WTC11 (cell line): ENCODE results near the gene TRIM17. TPM values are rescaled to one million over a fixed set of nuclear protein-coding genes. Genes with fewer than 3 reads are reported as not detected.

Source experiments
- ATAC-seq: fragments of 200-7000 bp; cut with Tn5 transposase; 2 replicates; pipeline ENCODE4 v1.10.0; 2021; ENCODE audit warnings: mild to moderate bottlenecking, moderate library complexity
- CTCF ChIA-PET: fragments of 300-600 bp; sonication (Branson Sonifier 250); formaldehyde crosslinking; loops from one replicate; lab custom pipeline; 2021; ENCODE audit warnings: antibody characterized with exemption; lab: Charles Lee
- POLR2A ChIA-PET: fragments of 350-600 bp; sonication (Branson Sonifier 250); formaldehyde crosslinking; loops from one replicate; lab custom pipeline; 2021; ENCODE audit warnings: antibody characterized with exemption; lab: Charles Lee
- DNase-seq: peaks from one replicate; pipeline ENCODE4 v3.0.0; 2021; ENCODE audit warnings: low spot score
- H3K27ac Mint-ChIP-seq: 2 replicates; pipeline ENCODE4 v1.8.0; 2021; ENCODE audit warnings: mixed read lengths
- H3K27me3 Mint-ChIP-seq: 2 replicates; pipeline ENCODE4 v1.8.0; 2021; ENCODE audit warnings: low read depth, mild to moderate bottlenecking, moderate library complexity, mixed read lengths
- H3K36me3 Mint-ChIP-seq: 2 replicates; pipeline ENCODE4 v1.8.0; 2021; ENCODE audit warnings: mixed read lengths
- H3K4me1 Mint-ChIP-seq: 2 replicates; pipeline ENCODE4 v1.8.0; 2022; ENCODE audit warnings: mixed read lengths
- H3K4me3 Mint-ChIP-seq: 2 replicates; pipeline ENCODE4 v1.8.0; 2021; ENCODE audit warnings: mild to moderate bottlenecking, moderate library complexity, mixed read lengths
- H3K9me3 Mint-ChIP-seq: 2 replicates; pipeline ENCODE4 v1.8.0; 2021; ENCODE audit warnings: mixed read lengths
- ESRRA ChIP-seq: sonication (generic); formaldehyde crosslinking; IDR thresholded peaks from 2 replicates; pipeline ENCODE4 v1.8.1; 2022; ENCODE audit warnings: mild to moderate bottlenecking, missing genetic modification reagents, borderline replicate concordance
- FOXP1 ChIP-seq: sonication (generic); formaldehyde crosslinking; IDR thresholded peaks from 2 replicates; pipeline ENCODE4 v1.8.0; 2022; ENCODE audit warnings: missing genetic modification reagents, mild to moderate bottlenecking, moderate library complexity, borderline replicate concordance
- GRHL2 ChIP-seq: fragments of 250-450 bp; sonication (Bioruptor Pico); IDR thresholded peaks from 2 replicates; pipeline ENCODE4 v1.8.0; 2022; ENCODE audit warnings: mild to moderate bottlenecking, moderate library complexity; ENCODE audit not compliant: insufficient replicate concordance, severe bottlenecking
- NFE2L1 ChIP-seq: sonication (generic); formaldehyde crosslinking; IDR thresholded peaks from 2 replicates; pipeline ENCODE4 v1.8.1; 2023; ENCODE audit warnings: missing genetic modification reagents
- NR1H2 ChIP-seq: sonication (generic); formaldehyde crosslinking; IDR thresholded peaks from 2 replicates; pipeline ENCODE4 v1.9.0; 2021; ENCODE audit warnings: mild to moderate bottlenecking, moderate library complexity, missing genetic modification reagents
- NR2C2 ChIP-seq: sonication (generic); formaldehyde crosslinking; IDR thresholded peaks from 2 replicates; pipeline ENCODE4 v1.8.0; 2022; ENCODE audit warnings: mild to moderate bottlenecking, missing genetic modification reagents
- NR3C1 ChIP-seq: sonication (generic); formaldehyde crosslinking; conservative IDR thresholded peaks from 2 replicates; pipeline ENCODE4 v1.8.1; 2023; ENCODE audit warnings: low read depth, mild to moderate bottlenecking, missing genetic modification reagents
- PRRX2 ChIP-seq: fragments of 250-450 bp; sonication (Bioruptor Pico); IDR thresholded peaks from 2 replicates; pipeline ENCODE4 v1.8.0; 2021; ENCODE audit warnings: mild to moderate bottlenecking
- SOX15 ChIP-seq: fragments of 250-450 bp; sonication (Bioruptor Pico); IDR thresholded peaks from 2 replicates; pipeline ENCODE4 v1.9.0; 2021; ENCODE audit warnings: mild to moderate bottlenecking
- SP1 ChIP-seq: sonication (generic); formaldehyde crosslinking; conservative IDR thresholded peaks from 2 replicates; pipeline ENCODE4 v1.8.1; 2022; ENCODE audit warnings: missing genetic modification reagents
- ZBTB21 ChIP-seq: sonication (generic); formaldehyde crosslinking; IDR thresholded peaks from 2 replicates; pipeline ENCODE4 v1.8.1; 2023; ENCODE audit warnings: mild to moderate bottlenecking, missing genetic modification reagents, borderline replicate concordance
- ZNF121 ChIP-seq: sonication (generic); formaldehyde crosslinking; IDR thresholded peaks from 2 replicates; pipeline ENCODE4 v1.8.0; 2023; ENCODE audit warnings: missing genetic modification reagents
- ZNF317 ChIP-seq: sonication (generic); formaldehyde crosslinking; IDR thresholded peaks from 2 replicates; pipeline ENCODE4 v1.8.1; 2023; ENCODE audit warnings: low read depth, mild to moderate bottlenecking, moderate library complexity, missing genetic modification reagents, borderline replicate concordance
- total RNA-seq: library from RNA; stranded (reverse); gene quantifications from 3 replicates; pipeline ENCODE4 v1.2.3, GENCODE V29; 2021
- TF ChIP-seq, protein P1 (sequence below): sonication (generic); formaldehyde crosslinking; IDR thresholded peaks from 2 replicates; pipeline ENCODE4 v1.8.1; 2022; ENCODE audit warnings: low read depth, mild to moderate bottlenecking, moderate library complexity, missing genetic modification reagents, borderline replicate concordance
- TF ChIP-seq, protein P2 (sequence below): sonication (generic); formaldehyde crosslinking; conservative IDR thresholded peaks from 2 replicates; pipeline ENCODE4 v1.8.1; 2022; ENCODE audit warnings: mild to moderate bottlenecking, missing genetic modification reagents
- TF ChIP-seq, protein P3 (sequence below): sonication (generic); formaldehyde crosslinking; IDR thresholded peaks from 2 replicates; pipeline ENCODE4 v1.8.1; 2023; ENCODE audit warnings: mild to moderate bottlenecking, moderate library complexity, missing genetic modification reagents
- TF ChIP-seq, protein P4 (sequence below): fragments of 250-450 bp; sonication (Bioruptor Pico); IDR thresholded peaks from 2 replicates; pipeline ENCODE4 v1.9.0; 2021; ENCODE audit warnings: mild to moderate bottlenecking
- TF ChIP-seq, protein P5 (sequence below): sonication (generic); formaldehyde crosslinking; IDR thresholded peaks from 2 replicates; pipeline ENCODE4 v1.8.0; 2023; ENCODE audit warnings: missing genetic modification reagents
- TF ChIP-seq, protein P6 (sequence below): fragments of 250-450 bp; sonication (Bioruptor Pico); conservative IDR thresholded peaks from 2 replicates; pipeline ENCODE4 v1.9.0; 2021; ENCODE audit warnings: mild to moderate bottlenecking
- TF ChIP-seq, protein P7 (sequence below): sonication (generic); formaldehyde crosslinking; IDR thresholded peaks from 2 replicates; pipeline ENCODE4 v1.8.1; 2022; ENCODE audit warnings: missing genetic modification reagents, borderline replicate concordance

Gene TRIM17
- total RNA-seq, 1 experiment from 2014 or later, result 2.6 TPM

DNA sequence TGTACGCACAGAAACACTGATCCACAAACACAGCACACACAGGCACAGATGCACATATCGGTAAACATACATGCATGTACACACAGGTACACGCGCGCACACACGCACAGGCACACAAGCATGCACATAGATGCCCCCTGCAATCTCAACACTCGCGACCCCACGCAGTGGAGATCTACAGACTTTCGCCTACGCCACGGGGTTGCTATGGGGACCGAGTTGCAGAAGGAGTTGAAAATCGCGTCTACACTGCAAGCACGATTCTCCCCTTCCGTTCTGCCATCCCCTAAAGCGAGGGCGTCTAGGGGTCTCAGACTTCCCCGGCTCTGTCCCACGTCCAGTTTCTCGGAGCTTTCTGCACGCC, 826 bp downstream of the TRIM17 start:
- POLR2A ChIA-PET, result interaction anchor here (1.1 kb wide), 1 partner anchor 8 kb away, joined by 4 read pairs; no protein-coding TSS in a partner anchor
- Mint-ChIP-seq H3K36me3 (no peaks in the 10 kb centered on the region), H3K27me3 (peaks cover 72% of the 10 kb centered on the region), H3K9me3 (peaks cover 5% of the 10 kb centered on the region; the same call in 1 of the 2 replicates), H3K4me1 (peaks cover 14% of the 10 kb centered on the region), H3K4me3 (peak overlapping the region; percentile 64), H3K27ac (no peak overlapping the region)
- ATAC-seq (peak; percentile 3; the same call in 1 of the 2 replicates), DNase-seq (no peak)
- TF ChIP-seq NFE2L1 (CRISPR knock-in tag) (0 out of 2 replicates have a peak, but pooled peaks have one; percentile 9), NR3C1 (CRISPR knock-in tag) (no peak)
- TF ChIP-seq, protein P1, sequence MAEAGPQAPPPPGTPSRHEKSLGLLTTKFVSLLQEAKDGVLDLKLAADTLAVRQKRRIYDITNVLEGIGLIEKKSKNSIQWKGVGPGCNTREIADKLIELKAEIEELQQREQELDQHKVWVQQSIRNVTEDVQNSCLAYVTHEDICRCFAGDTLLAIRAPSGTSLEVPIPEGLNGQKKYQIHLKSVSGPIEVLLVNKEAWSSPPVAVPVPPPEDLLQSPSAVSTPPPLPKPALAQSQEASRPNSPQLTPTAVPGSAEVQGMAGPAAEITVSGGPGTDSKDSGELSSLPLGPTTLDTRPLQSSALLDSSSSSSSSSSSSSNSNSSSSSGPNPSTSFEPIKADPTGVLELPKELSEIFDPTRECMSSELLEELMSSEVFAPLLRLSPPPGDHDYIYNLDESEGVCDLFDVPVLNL (CRISPR knock-in tag), result no peak
- CTCF ChIA-PET, result interaction anchor here (1.1 to 1.5 kb wide), 2 partner anchors 10 to 23 kb away, joined by 4 to 12 read pairs; partner anchors contain the start of gene TRIM11

DNA sequence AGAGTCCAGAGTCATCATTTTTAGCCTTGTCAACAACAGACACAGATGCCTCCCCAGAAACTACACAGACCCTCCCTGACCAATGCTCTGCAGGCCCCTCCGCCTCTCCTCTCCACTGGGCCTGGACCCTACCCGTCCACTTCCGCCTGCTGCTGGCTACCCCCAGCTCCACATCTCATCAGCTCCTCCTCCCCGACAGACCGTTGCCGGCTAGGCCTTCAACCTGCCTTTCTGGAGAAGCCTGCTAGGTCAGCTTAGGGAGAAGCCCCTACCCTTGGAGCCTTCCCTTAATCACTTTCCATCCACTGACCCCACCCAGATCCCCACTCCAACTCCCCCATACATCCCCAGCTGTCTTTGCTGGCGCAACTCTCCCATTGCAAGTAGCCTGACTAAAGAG, 1.4 kb downstream of the TRIM17 start:
- CTCF ChIA-PET, result interaction anchor here (0.7 to 1.5 kb wide), 5 partner anchors 9 to 410 kb away, joined by 3 to 12 read pairs (median 3); partner anchors contain the start of gene TRIM11

More for the DNA sequence above, 1.4 kb downstream of the TRIM17 start:
- Mint-ChIP-seq H3K9me3 (peaks cover 3% of the 10 kb centered on the region; the same call in 1 of the 2 replicates), H3K4me1 (peaks cover 14% of the 10 kb centered on the region), H3K36me3 (no peaks in the 10 kb centered on the region), H3K4me3 (peak overlapping the region; percentile 64), H3K27ac (no peak overlapping the region), H3K27me3 (peaks cover 65% of the 10 kb centered on the region)
- TF ChIP-seq, protein P2, sequence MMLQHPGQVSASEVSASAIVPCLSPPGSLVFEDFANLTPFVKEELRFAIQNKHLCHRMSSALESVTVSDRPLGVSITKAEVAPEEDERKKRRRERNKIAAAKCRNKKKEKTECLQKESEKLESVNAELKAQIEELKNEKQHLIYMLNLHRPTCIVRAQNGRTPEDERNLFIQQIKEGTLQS (CRISPR knock-in tag), result no peak
- TF ChIP-seq SOX15 (CRISPR knock-in tag), result no peak
- TF ChIP-seq NR2C2, result no peak
- TF ChIP-seq FOXP1, result no peak
- TF ChIP-seq, protein P3, sequence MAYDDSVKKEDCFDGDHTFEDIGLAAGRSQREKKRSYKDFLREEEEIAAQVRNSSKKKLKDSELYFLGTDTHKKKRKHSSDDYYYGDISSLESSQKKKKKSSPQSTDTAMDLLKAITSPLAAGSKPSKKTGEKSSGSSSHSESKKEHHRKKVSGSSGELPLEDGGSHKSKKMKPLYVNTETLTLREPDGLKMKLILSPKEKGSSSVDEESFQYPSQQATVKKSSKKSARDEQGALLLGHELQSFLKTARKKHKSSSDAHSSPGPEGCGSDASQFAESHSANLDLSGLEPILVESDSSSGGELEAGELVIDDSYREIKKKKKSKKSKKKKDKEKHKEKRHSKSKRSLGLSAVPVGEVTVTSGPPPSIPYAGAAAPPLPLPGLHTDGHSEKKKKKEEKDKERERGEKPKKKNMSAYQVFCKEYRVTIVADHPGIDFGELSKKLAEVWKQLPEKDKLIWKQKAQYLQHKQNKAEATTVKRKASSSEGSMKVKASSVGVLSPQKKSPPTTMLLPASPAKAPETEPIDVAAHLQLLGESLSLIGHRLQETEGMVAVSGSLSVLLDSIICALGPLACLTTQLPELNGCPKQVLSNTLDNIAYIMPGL, result no peak
- TF ChIP-seq GRHL2, result no peak
- TF ChIP-seq SP1, result no peak
- no peak for TF ChIP-seq PRRX2 (CRISPR knock-in tag)
- TF ChIP-seq ZNF121 (CRISPR knock-in tag), result no peak
- TF ChIP-seq, protein P4, sequence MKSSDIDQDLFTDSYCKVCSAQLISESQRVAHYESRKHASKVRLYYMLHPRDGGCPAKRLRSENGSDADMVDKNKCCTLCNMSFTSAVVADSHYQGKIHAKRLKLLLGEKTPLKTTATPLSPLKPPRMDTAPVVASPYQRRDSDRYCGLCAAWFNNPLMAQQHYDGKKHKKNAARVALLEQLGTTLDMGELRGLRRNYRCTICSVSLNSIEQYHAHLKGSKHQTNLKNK (CRISPR knock-in tag), result no peak
- TF ChIP-seq NR1H2 (CRISPR knock-in tag), result no peak
- TF ChIP-seq, protein P5, sequence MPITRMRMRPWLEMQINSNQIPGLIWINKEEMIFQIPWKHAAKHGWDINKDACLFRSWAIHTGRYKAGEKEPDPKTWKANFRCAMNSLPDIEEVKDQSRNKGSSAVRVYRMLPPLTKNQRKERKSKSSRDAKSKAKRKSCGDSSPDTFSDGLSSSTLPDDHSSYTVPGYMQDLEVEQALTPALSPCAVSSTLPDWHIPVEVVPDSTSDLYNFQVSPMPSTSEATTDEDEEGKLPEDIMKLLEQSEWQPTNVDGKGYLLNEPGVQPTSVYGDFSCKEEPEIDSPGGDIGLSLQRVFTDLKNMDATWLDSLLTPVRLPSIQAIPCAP (CRISPR knock-in tag), result no peak
- TF ChIP-seq ESRRA (CRISPR knock-in tag), result no peak
- TF ChIP-seq, protein P1 (CRISPR knock-in tag), result no peak
- TF ChIP-seq, protein P6, sequence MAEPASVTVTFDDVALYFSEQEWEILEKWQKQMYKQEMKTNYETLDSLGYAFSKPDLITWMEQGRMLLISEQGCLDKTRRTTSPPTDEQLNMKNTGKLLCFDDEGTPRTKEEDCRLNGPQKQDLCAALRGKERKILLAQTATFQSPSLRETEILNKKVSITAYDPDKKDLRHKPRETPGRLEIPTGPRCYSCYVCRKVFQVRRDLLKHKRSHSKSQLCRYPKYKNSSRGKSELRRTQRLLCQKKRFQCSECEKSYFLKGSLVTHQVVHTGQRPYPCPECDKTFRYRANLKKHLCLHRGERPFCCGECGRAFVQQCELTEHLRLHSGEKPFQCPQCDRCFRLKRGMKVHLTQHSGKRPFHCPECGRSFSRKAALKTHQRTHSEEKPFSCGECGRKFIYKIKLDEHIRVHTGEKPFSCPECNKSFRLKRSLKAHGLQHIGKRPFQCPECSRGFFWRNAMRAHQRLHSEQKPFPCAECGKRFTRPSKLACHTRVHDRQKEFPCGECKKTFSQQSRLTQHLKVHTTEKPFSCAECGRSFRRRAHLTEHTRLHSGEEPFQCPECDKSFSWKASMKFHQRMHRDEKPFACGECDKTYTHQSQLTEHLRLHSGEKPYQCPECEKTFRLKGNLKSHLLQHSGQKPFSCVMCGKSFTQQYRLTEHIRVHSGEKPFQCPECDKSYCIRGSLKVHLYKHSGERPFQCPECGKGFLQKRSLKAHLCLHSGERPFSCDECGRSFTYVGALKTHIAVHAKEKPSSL (CRISPR knock-in tag), result no peak
- TF ChIP-seq, protein P7, sequence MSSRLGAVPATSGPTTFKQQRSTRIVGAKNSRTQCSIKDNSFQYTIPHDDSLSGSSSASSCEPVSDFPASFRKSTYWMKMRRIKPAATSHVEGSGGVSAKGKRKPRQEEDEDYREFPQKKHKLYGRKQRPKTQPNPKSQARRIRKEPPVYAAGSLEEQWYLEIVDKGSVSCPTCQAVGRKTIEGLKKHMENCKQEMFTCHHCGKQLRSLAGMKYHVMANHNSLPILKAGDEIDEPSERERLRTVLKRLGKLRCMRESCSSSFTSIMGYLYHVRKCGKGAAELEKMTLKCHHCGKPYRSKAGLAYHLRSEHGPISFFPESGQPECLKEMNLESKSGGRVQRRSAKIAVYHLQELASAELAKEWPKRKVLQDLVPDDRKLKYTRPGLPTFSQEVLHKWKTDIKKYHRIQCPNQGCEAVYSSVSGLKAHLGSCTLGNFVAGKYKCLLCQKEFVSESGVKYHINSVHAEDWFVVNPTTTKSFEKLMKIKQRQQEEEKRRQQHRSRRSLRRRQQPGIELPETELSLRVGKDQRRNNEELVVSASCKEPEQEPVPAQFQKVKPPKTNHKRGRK (CRISPR knock-in tag), result no peak
- TF ChIP-seq ZBTB21 (CRISPR knock-in tag), result no peak
- no peak for TF ChIP-seq ZNF317 (CRISPR knock-in tag)
- ATAC-seq (no peak), DNase-seq (no peak)
- POLR2A ChIA-PET, result interaction anchor here (1.1 kb wide), 1 partner anchor 9 kb away, joined by 4 read pairs; no protein-coding TSS in a partner anchor
